Endothelial cell of umbilical vein (primary cell): ENCODE measurements around the gene ITPR1. TPM values are rescaled to one million over a fixed set of nuclear protein-coding genes. Genes with fewer than 3 reads are reported as not detected.

ENCODE experiments used
- BruUV-seq: library from RNA; stranded (reverse); fragments of 400-500 nt; replicated peaks from 2 replicates; lab custom pipeline; 2021; lab: Mats Ljungman, UMichigan
- CTCF ChIA-PET: fragments of 300-600, 350-600 bp; sonication (Branson Sonifier 250); formaldehyde crosslinking; loops from one replicate; lab custom pipeline; 2021; ENCODE audit warnings: antibody characterized with exemption, inconsistent platforms; lab: Charles Lee
- POLR2A ChIA-PET: fragments of 300-600, 350-600 bp; sonication (Branson Sonifier 250); formaldehyde crosslinking; loops from one replicate; lab custom pipeline; 2021; ENCODE audit warnings: antibody characterized with exemption, inconsistent platforms; lab: Charles Lee
- DNase-seq: peaks from one replicate; pipeline ENCODE4 v3.0.0-alpha.2; 2011; ENCODE audit warnings: low read depth, low spot score
- FAIRE-seq: peaks from 2 replicates; lab custom pipeline; 2011; peaks lifted over from hg19 to GRCh38; lab: Jason Lieb, UNC
- H2AFZ ChIP-seq: 2 replicates; pipeline ENCODE4 v1.6.0; 2012; ENCODE audit warnings: low read depth, low read length, control low read depth, inconsistent platforms
- H3K27ac ChIP-seq: 2 replicates; pipeline ENCODE4 v1.5.1; 2011; ENCODE audit warnings: low read depth, mild to moderate bottlenecking, control low read depth, low read length, moderate library complexity; ENCODE audit not compliant: insufficient read depth
- H3K27me3 ChIP-seq, 2 experiments: 2 replicates each; pipeline versions ENCODE4 v1.6.0 to v1.6.1; 2011; ENCODE audit warnings: low read length in 2 of 2, mixed read lengths in 1 of 2; ENCODE audit not compliant: control insufficient read depth in 2 of 2, insufficient read depth in 2 of 2
- H3K36me3 ChIP-seq, 2 experiments: 2 replicates in 1 of 2; 3 replicates in 1 of 2; pipeline ENCODE4 v1.5.1; 2011; ENCODE audit warnings: low read length in 2 of 2, mild to moderate bottlenecking in 1 of 2, moderate library complexity in 1 of 2; ENCODE audit not compliant: control insufficient read depth in 2 of 2, insufficient read depth in 2 of 2; ENCODE audit errors: extremely low read depth in 1 of 2
- H3K4me1 ChIP-seq: 3 replicates; pipeline ENCODE4 v1.5.1; 2011; ENCODE audit warnings: mild to moderate bottlenecking, low read length; ENCODE audit not compliant: control insufficient read depth, insufficient read depth; ENCODE audit errors: extremely low read depth
- H3K4me2 ChIP-seq: 2 replicates; pipeline ENCODE4 v1.6.1; 2011; ENCODE audit warnings: low read length, control low read depth, mixed read lengths; ENCODE audit not compliant: insufficient read depth
- H3K4me3 ChIP-seq, 3 experiments: fragments of 200-600 bp in 1 of 3; sonication (generic), shearing (Covaris generic) in 1 of 3; replicated peaks in 1 of 3; 2 replicates each; pipeline ENCODE4 v1.5.1; 2011 to 2016; ENCODE audit warnings: control low read depth in 3 of 3, low read length in 3 of 3, mild to moderate bottlenecking in 2 of 3, inconsistent platforms in 1 of 3, low read depth in 1 of 3, moderate library complexity in 1 of 3; ENCODE audit not compliant: insufficient read depth in 1 of 3
- H3K79me2 ChIP-seq: 2 replicates; pipeline ENCODE4 v1.6.0; 2012; ENCODE audit warnings: low read length, inconsistent platforms; ENCODE audit not compliant: control insufficient read depth, insufficient read depth
- H3K9ac ChIP-seq: replicated peaks from 2 replicates; pipeline ENCODE3; 2011; ENCODE audit warnings: low read length, control low read depth; ENCODE audit not compliant: insufficient read depth; ENCODE audit errors: extremely low read depth
- H3K9me1 ChIP-seq: replicated peaks from 3 replicates; pipeline ENCODE4 v1.6.0; 2011; ENCODE audit warnings: mild to moderate bottlenecking, low read length; ENCODE audit not compliant: control insufficient read depth, insufficient read depth; ENCODE audit errors: extremely low read depth
- H3K9me3 ChIP-seq: replicated peaks from 2 replicates; pipeline ENCODE4 v1.5.1; 2012; ENCODE audit warnings: low read length, inconsistent platforms; ENCODE audit not compliant: control insufficient read depth, insufficient read depth
- H4K20me1 ChIP-seq: replicated peaks from 2 replicates; pipeline ENCODE3; 2011; ENCODE audit warnings: mild to moderate bottlenecking, low read length; ENCODE audit not compliant: control insufficient read depth, insufficient read depth; ENCODE audit errors: extremely low read depth
- CTCF ChIP-seq, 2 donors: IDR thresholded peaks; 1 replicate in 1 of 2; 2 replicates in 1 of 2; pipeline ENCODE4 v1.5.1; 2011; ENCODE audit warnings: low read length in 2 of 2, mild to moderate bottlenecking in 2 of 2, moderate library complexity in 2 of 2, control low read depth in 1 of 2, inconsistent platforms in 1 of 2, low read depth in 1 of 2; ENCODE audit not compliant: insufficient read depth in 1 of 2; ENCODE audit errors: extremely low read depth in 1 of 2
- EZH2 ChIP-seq: IDR thresholded peaks from 2 replicates; pipeline ENCODE4 v1.6.1; 2012; ENCODE audit warnings: borderline replicate concordance, low read depth, mild to moderate bottlenecking, moderate library complexity, low read length, inconsistent platforms; ENCODE audit not compliant: severe bottlenecking
- FOS ChIP-seq: IDR thresholded peaks from 2 replicates; pipeline ENCODE4 v1.6.1; 2011; ENCODE audit warnings: mild to moderate bottlenecking, low read length, moderate library complexity, borderline replicate concordance; ENCODE audit not compliant: insufficient read depth
- GATA2 ChIP-seq: IDR thresholded peaks from 2 replicates; pipeline ENCODE4 v1.7.0; 2011; ENCODE audit warnings: low read depth, mild to moderate bottlenecking, moderate library complexity, mixed read lengths, low read length; ENCODE audit not compliant: insufficient read length, insufficient read depth
- JUN ChIP-seq: IDR thresholded peaks from 2 replicates; pipeline ENCODE4 v1.6.1; 2011; ENCODE audit warnings: borderline replicate concordance, low read depth; ENCODE audit not compliant: insufficient read length, insufficient read depth
- MAX ChIP-seq: IDR thresholded peaks from 2 replicates; pipeline ENCODE4 v1.6.1; 2011; ENCODE audit not compliant: insufficient read depth, insufficient read length
- MYC ChIP-seq: IDR thresholded peaks from one replicate; pipeline ENCODE4 v1.6.1; 2011; ENCODE audit warnings: mild to moderate bottlenecking, low read depth, low read length
- POLR2A ChIP-seq: IDR thresholded peaks from 2 replicates; pipeline ENCODE4 v1.6.1; 2012; ENCODE audit warnings: low read depth, mild to moderate bottlenecking, control low read depth, low read length
- POLR2AphosphoS5 ChIP-seq: IDR thresholded peaks from 2 replicates; pipeline ENCODE4 v1.6.1; 2012; ENCODE audit warnings: low read depth, mild to moderate bottlenecking, control low read depth, low read length, moderate library complexity; ENCODE audit not compliant: insufficient read depth
- dilution Hi-C: fragments of 300-500 bp; cut with MboI; formaldehyde crosslinking; loops from one replicate; pipeline ENCODE4 v1.15.0; 2019; ENCODE audit warnings: low sequenced_read_pairs; ENCODE audit not compliant: extremely low pct_ligation_motif_present
- intact Hi-C: fragments of 100-400 bp; cut with micrococcal nuclease; formaldehyde crosslinking; loops from one replicate; pipeline ENCODE4 v1.10.0; 2022
- polyA plus RNA-seq, 4 experiments: library from polyadenylated mRNA; depleted of rRNA in 3 of 4; stranded (reverse) in 3 of 4; unstranded in 1 of 4; fragments of >200 nt; gene quantifications; 2 replicates each; pipeline versions ENCODE4 v1.2.1 to v1.2.3, GENCODE V29; 2011 to 2012; ENCODE audit warnings: missing spikeins in 1 of 4
- total RNA-seq: library from RNA; stranded (reverse); gene quantifications from 2 replicates; pipeline ENCODE4 v1.2.3, GENCODE V29; 2021

The ITPR1 gene
- total and polyA plus RNA-seq, 2 donors (not counting 3 experiments of a cell fraction or from before 2014, with no cell fraction given): 5.1 to 16.1 TPM

GRCh38 chr3:4828279-4829030 is 335.3 kb downstream of the ITPR1 start:
- ChIA-PET CTCF (interaction anchor here (0.6 to 1.3 kb wide), 5 partner anchors 13 to 198 kb away, joined by 3 to 4 read pairs (median 3); no protein-coding TSS in a partner anchor), POLR2A (no interaction called here)
- DNase-seq (no peak), FAIRE-seq (peak; percentile 12)
- no peaks in the 10 kb centered on the region for H3K9me1 ChIP-seq
- no peak overlapping the region for H2AFZ ChIP-seq
- no peak overlapping the region for H3K4me3 ChIP-seq
- no TSS peak for BruUV-seq
- no peak overlapping the region for H3K4me2 ChIP-seq
- no peaks in the 10 kb centered on the region for H3K36me3 ChIP-seq
- H4K20me1 ChIP-seq: no peaks in the 10 kb centered on the region
- H3K9me3 ChIP-seq: no peaks in the 10 kb centered on the region
- intact Hi-C loops (no loop called here), dilution Hi-C loops (no loop called here)
- no peak for TF ChIP-seq JUN
- no peak for TF ChIP-seq CTCF (IDR thresholded peaks at IDR 0.05; ENCODE audit: extremely low read depth in 1 of 2, insufficient read depth in 1 of 2, low read depth in 1 of 2, low read length in 2 of 2)
- no peak for TF ChIP-seq FOS
- TF ChIP-seq POLR2A: no peak
- no peak for TF ChIP-seq GATA2
- TF ChIP-seq POLR2AphosphoS5: no peak
- TF ChIP-seq MYC: no peak
- TF ChIP-seq MAX: no peak
- TF ChIP-seq EZH2: no peak
- H3K79me2 ChIP-seq: no peaks in the 10 kb centered on the region
- H3K9ac ChIP-seq: no peak overlapping the region
- H3K27ac ChIP-seq: no peak overlapping the region
- H3K27me3 ChIP-seq: no peaks in the 10 kb centered on the region
- H3K4me1 ChIP-seq: peaks cover 35% of the 10 kb centered on the region
